HepG2 (cell line): ENCODE measurements around the gene ARID1A. TPM values are rescaled to one million over a fixed set of nuclear protein-coding genes. Genes with fewer than 3 reads are reported as not detected.
A peak's percentile ranks its signal among the peaks of the same experiment; 100 is the strongest.

ENCODE experiments used
- AGO2 ChIP-seq: fragments of 200-400 bp; formaldehyde crosslinking; optimal IDR thresholded peaks from 2 replicates; pipeline ENCODE3; 2017; ENCODE audit warnings: mild to moderate bottlenecking, low read depth, low read length, moderate library complexity
- ATF7 ChIP-seq, 2 experiments: fragments of 450-650 bp in 1 of 2; sonication (generic) in 1 of 2; formaldehyde crosslinking in 1 of 2; IDR thresholded peaks; 2 replicates each; pipeline versions ENCODE4 v1.4.0 to v1.6.1; 2016 to 2020; ENCODE audit warnings: antibody characterized with exemption in 1 of 2, mild to moderate bottlenecking in 1 of 2, missing genetic modification reagents in 1 of 2
- CBFB ChIP-seq: sonication (generic); formaldehyde crosslinking; IDR thresholded peaks from 2 replicates; pipeline ENCODE4 v1.4.0; 2020; ENCODE audit warnings: missing genetic modification reagents
- CBX2 ChIP-seq, 2 experiments: fragments of 200-600 bp in 1 of 2; sonication (generic); formaldehyde crosslinking in 1 of 2; IDR thresholded peaks; 2 replicates each; pipeline versions ENCODE4 v1.7.0 to v1.8.1; 2018 to 2022; ENCODE audit warnings: low read depth in 2 of 2, low read length in 1 of 2, mild to moderate bottlenecking in 1 of 2, missing genetic modification reagents in 1 of 2
- HNF4G ChIP-seq, 2 experiments: sonication (generic) in 1 of 2; formaldehyde crosslinking in 1 of 2; IDR thresholded peaks; 2 replicates each; pipeline versions ENCODE4 v1.4.0 to v1.6.1; 2011 to 2020; ENCODE audit warnings: borderline replicate concordance in 2 of 2, low read depth in 2 of 2, mild to moderate bottlenecking in 2 of 2, low read length in 1 of 2, missing genetic modification reagents in 1 of 2, moderate library complexity in 1 of 2
- IRF2 ChIP-seq: IDR thresholded peaks from 2 replicates; pipeline ENCODE4 v1.6.1; 2018; ENCODE audit warnings: missing genetic modification reagents, missing compliant biosample characterization
- KMT2A ChIP-seq: sonication (generic); formaldehyde crosslinking; IDR thresholded peaks from 2 replicates; pipeline ENCODE4 v1.4.0; 2020; ENCODE audit warnings: missing genetic modification reagents
- MAFF ChIP-seq: IDR thresholded peaks from 2 replicates; pipeline ENCODE4 v1.6.1; 2011; ENCODE audit warnings: low read depth, low read length, improper control_type of control experiment
- MAFG ChIP-seq: sonication (generic); formaldehyde crosslinking; IDR thresholded peaks from 2 replicates; pipeline ENCODE4 v1.5.1; 2020; ENCODE audit warnings: mild to moderate bottlenecking, missing genetic modification reagents
- MATR3 ChIP-seq: sonication (generic); formaldehyde crosslinking; IDR thresholded peaks from 2 replicates; pipeline ENCODE4 v1.4.0; 2020; ENCODE audit warnings: missing genetic modification reagents
- MIXL1 ChIP-seq: IDR thresholded peaks from 2 replicates; pipeline ENCODE4 v1.6.1; 2016
- NR1H2 ChIP-seq: sonication (generic); formaldehyde crosslinking; IDR thresholded peaks from 2 replicates; pipeline ENCODE4 v1.8.1; 2022; ENCODE audit warnings: low read depth, missing genetic modification reagents, borderline replicate concordance
- POGZ ChIP-seq: sonication (generic); formaldehyde crosslinking; IDR thresholded peaks from 2 replicates; pipeline ENCODE4 v1.4.0; 2020; ENCODE audit warnings: mild to moderate bottlenecking, missing genetic modification reagents
- RBM39 ChIP-seq: fragments of 200-400 bp; formaldehyde crosslinking; IDR thresholded peaks from one replicate; pipeline ENCODE4 v1.6.1; 2018; ENCODE audit warnings: antibody characterized with exemption, mild to moderate bottlenecking, low read depth, low read length; ENCODE audit not compliant: poor library complexity, severe bottlenecking
- RFXAP ChIP-seq: sonication (generic); formaldehyde crosslinking; IDR thresholded peaks from 2 replicates; pipeline ENCODE4 v1.4.0; 2020; ENCODE audit warnings: missing genetic modification reagents, borderline replicate concordance
- SNRNP70 ChIP-seq: fragments of 200-400 bp; formaldehyde crosslinking; IDR thresholded peaks from 2 replicates; pipeline ENCODE4 v1.6.1; 2017; ENCODE audit warnings: mild to moderate bottlenecking, low read depth, low read length, moderate library complexity
- ZNF343 ChIP-seq: sonication (generic); formaldehyde crosslinking; IDR thresholded peaks from 2 replicates; pipeline ENCODE4 v1.4.0; 2020; ENCODE audit warnings: mild to moderate bottlenecking, missing genetic modification reagents
- ZNF724P ChIP-seq: sonication (generic); formaldehyde crosslinking; IDR thresholded peaks from 2 replicates; pipeline ENCODE4 v1.8.0; 2022; ENCODE audit warnings: missing genetic modification reagents, borderline replicate concordance
- ZSCAN31 ChIP-seq: sonication (generic); formaldehyde crosslinking; IDR thresholded peaks from 2 replicates; pipeline ENCODE4 v1.5.0; 2020; ENCODE audit warnings: low read depth, mild to moderate bottlenecking, missing genetic modification reagents
- polyA plus RNA-seq, 8 experiments: library from polyadenylated mRNA; depleted of rRNA in 3 of 8; stranded (reverse) in 7 of 8; unstranded in 1 of 8; fragments of >200 nt; fragmentation: Illumina TruSeq in 4 of 8; extraction: Trizol in 4 of 8; gene quantifications; 2 replicates each; pipeline versions ENCODE4 v1.2.1 to v1.2.3, GENCODE V29; 2011 to 2016; ENCODE audit warnings: low read depth in 4 of 8, missing spikeins in 1 of 8, mixed read lengths in 1 of 8; ENCODE audit not compliant: insufficient read depth in 1 of 8
- total RNA-seq, 5 experiments: library from RNA; depleted of rRNA; stranded (reverse); fragments of >200 nt; fragmentation: Illumina TruSeq; extraction: Trizol; gene quantifications; 2 replicates each; pipeline ENCODE4 v1.2.3, GENCODE V29; 2016; ENCODE audit warnings: low read depth in 1 of 5
- TF ChIP-seq, protein P1 (sequence below): sonication (generic); formaldehyde crosslinking; IDR thresholded peaks from 2 replicates; pipeline ENCODE4 v1.4.0; 2020; ENCODE audit warnings: missing genetic modification reagents
- TF ChIP-seq, protein P2 (sequence below): sonication (generic); formaldehyde crosslinking; IDR thresholded peaks from 2 replicates; pipeline ENCODE4 v1.8.1; 2022; ENCODE audit warnings: mild to moderate bottlenecking, missing genetic modification reagents

The ARID1A gene
- total and polyA plus RNA-seq, 2 of the 13 experiments (the other 11 are each of a cell fraction or from before 2014, with no cell fraction given): 11.9 to 15.9 TPM

DNA sequence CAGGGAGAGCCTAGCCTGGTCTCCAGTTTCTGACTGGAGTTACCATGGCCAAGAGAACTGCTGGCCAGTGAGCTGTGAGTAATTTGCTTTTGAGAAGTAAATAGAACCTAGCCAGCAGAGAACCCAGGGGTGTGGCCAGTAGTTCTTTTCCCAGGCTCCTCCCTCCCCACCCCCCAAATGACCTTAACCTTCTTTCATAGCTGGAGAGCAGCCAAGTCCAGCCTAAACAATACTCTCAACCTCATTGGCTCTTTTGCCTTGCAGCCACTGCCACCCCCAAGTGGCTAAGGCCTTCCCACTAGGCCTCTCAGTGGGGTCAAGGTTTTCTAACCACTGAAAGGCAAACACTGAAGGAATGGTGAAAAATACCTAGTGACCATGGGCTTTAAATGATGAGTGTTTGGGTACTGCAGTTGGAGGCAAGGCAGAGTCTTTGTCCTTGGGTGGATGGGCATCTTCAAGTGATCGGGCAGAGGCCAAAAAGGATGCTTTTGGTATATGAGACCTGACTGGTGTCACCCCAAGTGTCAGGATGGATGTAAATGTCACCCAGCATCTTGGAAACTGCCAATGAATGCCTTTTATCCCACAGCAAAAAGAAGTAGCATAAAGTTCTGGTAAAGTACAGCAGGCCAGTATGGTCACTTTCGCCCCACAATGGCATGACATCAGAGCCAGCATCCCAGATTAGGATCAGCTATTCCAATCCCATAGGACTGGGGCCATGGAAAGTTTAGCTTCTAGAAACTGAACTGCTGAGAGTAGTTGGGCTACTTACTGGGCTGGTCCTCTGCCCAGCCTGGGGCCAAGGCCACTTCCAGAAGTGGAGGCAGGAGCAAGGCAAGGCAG is 88.4 kb downstream of the ARID1A start (continued):
- TF ChIP-seq, protein P1, sequence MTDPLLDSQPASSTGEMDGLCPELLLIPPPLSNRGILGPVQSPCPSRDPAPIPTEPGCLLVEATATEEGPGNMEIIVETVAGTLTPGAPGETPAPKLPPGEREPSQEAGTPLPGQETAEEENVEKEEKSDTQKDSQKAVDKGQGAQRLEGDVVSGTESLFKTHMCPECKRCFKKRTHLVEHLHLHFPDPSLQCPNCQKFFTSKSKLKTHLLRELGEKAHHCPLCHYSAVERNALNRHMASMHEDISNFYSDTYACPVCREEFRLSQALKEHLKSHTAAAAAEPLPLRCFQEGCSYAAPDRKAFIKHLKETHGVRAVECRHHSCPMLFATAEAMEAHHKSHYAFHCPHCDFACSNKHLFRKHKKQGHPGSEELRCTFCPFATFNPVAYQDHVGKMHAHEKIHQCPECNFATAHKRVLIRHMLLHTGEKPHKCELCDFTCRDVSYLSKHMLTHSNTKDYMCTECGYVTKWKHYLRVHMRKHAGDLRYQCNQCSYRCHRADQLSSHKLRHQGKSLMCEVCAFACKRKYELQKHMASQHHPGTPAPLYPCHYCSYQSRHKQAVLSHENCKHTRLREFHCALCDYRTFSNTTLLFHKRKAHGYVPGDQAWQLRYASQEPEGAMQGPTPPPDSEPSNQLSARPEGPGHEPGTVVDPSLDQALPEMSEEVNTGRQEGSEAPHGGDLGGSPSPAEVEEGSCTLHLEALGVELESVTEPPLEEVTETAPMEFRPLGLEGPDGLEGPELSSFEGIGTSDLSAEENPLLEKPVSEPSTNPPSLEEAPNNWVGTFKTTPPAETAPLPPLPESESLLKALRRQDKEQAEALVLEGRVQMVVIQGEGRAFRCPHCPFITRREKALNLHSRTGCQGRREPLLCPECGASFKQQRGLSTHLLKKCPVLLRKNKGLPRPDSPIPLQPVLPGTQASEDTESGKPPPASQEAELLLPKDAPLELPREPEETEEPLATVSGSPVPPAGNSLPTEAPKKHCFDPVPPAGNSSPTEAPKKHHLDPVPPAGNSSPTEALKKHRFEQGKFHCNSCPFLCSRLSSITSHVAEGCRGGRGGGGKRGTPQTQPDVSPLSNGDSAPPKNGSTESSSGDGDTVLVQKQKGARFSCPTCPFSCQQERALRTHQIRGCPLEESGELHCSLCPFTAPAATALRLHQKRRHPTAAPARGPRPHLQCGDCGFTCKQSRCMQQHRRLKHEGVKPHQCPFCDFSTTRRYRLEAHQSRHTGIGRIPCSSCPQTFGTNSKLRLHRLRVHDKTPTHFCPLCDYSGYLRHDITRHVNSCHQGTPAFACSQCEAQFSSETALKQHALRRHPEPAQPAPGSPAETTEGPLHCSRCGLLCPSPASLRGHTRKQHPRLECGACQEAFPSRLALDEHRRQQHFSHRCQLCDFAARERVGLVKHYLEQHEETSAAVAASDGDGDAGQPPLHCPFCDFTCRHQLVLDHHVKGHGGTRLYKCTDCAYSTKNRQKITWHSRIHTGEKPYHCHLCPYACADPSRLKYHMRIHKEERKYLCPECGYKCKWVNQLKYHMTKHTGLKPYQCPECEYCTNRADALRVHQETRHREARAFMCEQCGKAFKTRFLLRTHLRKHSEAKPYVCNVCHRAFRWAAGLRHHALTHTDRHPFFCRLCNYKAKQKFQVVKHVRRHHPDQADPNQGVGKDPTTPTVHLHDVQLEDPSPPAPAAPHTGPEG (CRISPR knock-in tag): no peak
- TF ChIP-seq AGO2 (no peak), MIXL1 (CRISPR knock-in tag) (peak; percentile 39; the same call in 1 of the 2 replicates), ZSCAN31 (CRISPR knock-in tag) (no peak; the same call in 1 of the 2 replicates), MATR3 (CRISPR knock-in tag) (no peak), POGZ (peak; percentile 78), ATF7 (IDR thresholded peaks at IDR 0.05) (no peak), ATF7 (CRISPR knock-in tag; IDR thresholded peaks at IDR 0.05) (peak; percentile 44; the same call in 1 of the 2 replicates), CBX2 (IDR thresholded peaks at IDR 0.05; ENCODE audit: low read depth, low read length) (no peak), CBX2 (CRISPR knock-in tag; IDR thresholded peaks at IDR 0.05; ENCODE audit: low read depth) (no peak), MAFG (CRISPR knock-in tag) (no peak), RFXAP (CRISPR knock-in tag) (peak; percentile 67), HNF4G (IDR thresholded peaks at IDR 0.05; ENCODE audit: borderline replicate concordance, low read depth, low read length) (peak; percentile 45; the same call in 1 of the 2 replicates), HNF4G (CRISPR knock-in tag; IDR thresholded peaks at IDR 0.05; ENCODE audit: borderline replicate concordance, low read depth) (peak; percentile 31; the same call in 1 of the 2 replicates), CBFB (peak; percentile 99), RBM39 (no peak), SNRNP70 (no peak), ZNF724P (CRISPR knock-in tag) (no peak; the same call in 1 of the 2 replicates), NR1H2 (CRISPR knock-in tag) (no peak), IRF2 (CRISPR knock-in tag) (peak; percentile 68), ZNF343 (CRISPR knock-in tag) (no peak), MAFF (peak; percentile 25; the same call in 1 of the 2 replicates), KMT2A (no peak)
- TF ChIP-seq, protein P2, sequence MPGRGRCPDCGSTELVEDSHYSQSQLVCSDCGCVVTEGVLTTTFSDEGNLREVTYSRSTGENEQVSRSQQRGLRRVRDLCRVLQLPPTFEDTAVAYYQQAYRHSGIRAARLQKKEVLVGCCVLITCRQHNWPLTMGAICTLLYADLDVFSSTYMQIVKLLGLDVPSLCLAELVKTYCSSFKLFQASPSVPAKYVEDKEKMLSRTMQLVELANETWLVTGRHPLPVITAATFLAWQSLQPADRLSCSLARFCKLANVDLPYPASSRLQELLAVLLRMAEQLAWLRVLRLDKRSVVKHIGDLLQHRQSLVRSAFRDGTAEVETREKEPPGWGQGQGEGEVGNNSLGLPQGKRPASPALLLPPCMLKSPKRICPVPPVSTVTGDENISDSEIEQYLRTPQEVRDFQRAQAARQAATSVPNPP (CRISPR knock-in tag): no peak
